Left lung (tissue), 10 donors: ENCODE measurements around the gene SLC7A9. TPM values are rescaled to one million over a fixed set of nuclear protein-coding genes. Genes with fewer than 3 reads are reported as not detected.
A peak's percentile ranks its signal among the peaks of the same experiment; 100 is the strongest.
"Not testable (repeated sequence)": the region's sequence is repeated elsewhere in the genome, so short reads cannot be mapped to it uniquely, and the experiment has no call there.

Source experiments
- ATAC-seq: fragments of 200-7000 bp; cut with Tn5 transposase; one replicate; pipeline ENCODE4 v1.9.1; 2020; ENCODE audit warnings: moderate library complexity
- DNase-seq, 4 donors: peaks; one replicate each; pipeline ENCODE4 v3.0.0-alpha.2; 2013 to 2020
- H3K27ac ChIP-seq, 2 donors: fragments of 200-600 bp; sonication (generic) in 1 of 2; one replicate each; pipeline versions ENCODE4 v1.5.0 to v1.8.0; 2020 to 2021
- H3K27me3 ChIP-seq, 2 donors: fragments of 200-600 bp; sonication (generic) in 1 of 2; one replicate each; pipeline versions ENCODE4 v1.5.0 to v1.8.0; 2020 to 2021
- H3K36me3 ChIP-seq, 2 donors: fragments of 200-600 bp; sonication (generic) in 1 of 2; one replicate each; pipeline versions ENCODE4 v1.5.0 to v1.8.0; 2020 to 2021
- H3K4me1 ChIP-seq, 2 donors: fragments of 200-600 bp; one replicate each; pipeline ENCODE4 v1.8.0; 2021
- H3K4me3 ChIP-seq, 2 donors: fragments of 200-600 bp; sonication (generic) in 1 of 2; one replicate each; pipeline versions ENCODE4 v1.5.0 to v1.8.0; 2020 to 2021; ENCODE audit warnings: mild to moderate bottlenecking in 1 of 2
- H3K9me3 ChIP-seq, 2 donors: fragments of 200-600 bp; sonication (generic) in 1 of 2; one replicate each; pipeline versions ENCODE4 v1.5.0 to v1.8.0; 2020 to 2021
- intact Hi-C, 2 donors: fragments of 100-400 bp; cut with DNase I; formaldehyde crosslinking; loops; one replicate each; pipeline versions ENCODE4 v1.11.2 to v1.14.2; 2022
- polyA plus RNA-seq, 6 donors: library from polyadenylated mRNA; unstranded; fragments of 120-200 nt; gene quantifications; one replicate each; pipeline ENCODE4 v1.2.1, GENCODE V29; 2013; ENCODE audit not compliant: insufficient read length in 6 of 6
- total RNA-seq, 2 donors: library from RNA; stranded (reverse); fragmentation: NEBNext Ultra II Directional; extraction: Animal tissue kit (Norgen Biotek cat#: 25700); gene quantifications; one replicate each; pipeline ENCODE4 v1.2.1, GENCODE V29; 2021
- TF ChIP-seq, protein P1 (sequence below), 2 donors: fragments of 200-600 bp; sonication (generic) in 1 of 2; IDR thresholded peaks; one replicate each; pipeline versions ENCODE4 v1.5.0 to v1.8.0; 2021; ENCODE audit warnings: antibody characterized with exemption in 2 of 2
- donor health status: DM: no; HTN: yes; CAD: no.
- donor health status: DM: no; HTN: no; CAD: no.

SLC7A9 gene
- total and polyA plus RNA-seq, 8 donors = 0.35 to 1.4 (median 0.99) TPM; not detected in 1

DNA sequence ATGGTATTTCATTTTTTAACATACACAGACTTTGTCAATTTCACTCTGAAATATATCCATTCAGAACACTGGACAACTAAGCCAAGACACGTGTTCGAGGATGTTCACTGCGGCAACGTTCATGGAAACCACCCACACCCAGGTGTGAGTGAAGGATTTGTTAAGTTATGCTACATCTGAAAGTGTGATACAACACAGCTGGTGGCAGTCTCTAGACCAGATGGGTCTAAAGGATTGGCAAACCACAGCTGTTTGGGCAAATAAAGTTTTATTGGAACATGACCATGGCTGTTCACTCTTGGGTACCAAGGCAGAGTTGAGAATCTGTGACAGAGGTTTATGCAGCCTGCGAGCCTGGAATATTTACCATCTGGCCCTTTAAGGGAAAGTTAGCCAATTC, 12.0 kb downstream of the SLC7A9 start:
- TF ChIP-seq, protein P1, sequence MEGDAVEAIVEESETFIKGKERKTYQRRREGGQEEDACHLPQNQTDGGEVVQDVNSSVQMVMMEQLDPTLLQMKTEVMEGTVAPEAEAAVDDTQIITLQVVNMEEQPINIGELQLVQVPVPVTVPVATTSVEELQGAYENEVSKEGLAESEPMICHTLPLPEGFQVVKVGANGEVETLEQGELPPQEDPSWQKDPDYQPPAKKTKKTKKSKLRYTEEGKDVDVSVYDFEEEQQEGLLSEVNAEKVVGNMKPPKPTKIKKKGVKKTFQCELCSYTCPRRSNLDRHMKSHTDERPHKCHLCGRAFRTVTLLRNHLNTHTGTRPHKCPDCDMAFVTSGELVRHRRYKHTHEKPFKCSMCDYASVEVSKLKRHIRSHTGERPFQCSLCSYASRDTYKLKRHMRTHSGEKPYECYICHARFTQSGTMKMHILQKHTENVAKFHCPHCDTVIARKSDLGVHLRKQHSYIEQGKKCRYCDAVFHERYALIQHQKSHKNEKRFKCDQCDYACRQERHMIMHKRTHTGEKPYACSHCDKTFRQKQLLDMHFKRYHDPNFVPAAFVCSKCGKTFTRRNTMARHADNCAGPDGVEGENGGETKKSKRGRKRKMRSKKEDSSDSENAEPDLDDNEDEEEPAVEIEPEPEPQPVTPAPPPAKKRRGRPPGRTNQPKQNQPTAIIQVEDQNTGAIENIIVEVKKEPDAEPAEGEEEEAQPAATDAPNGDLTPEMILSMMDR (IDR thresholded peaks at IDR 0.05) = no peak
- peak in 1 of 4 donors; percentile 4 for DNase-seq
- no peaks in the 10 kb centered on the region for H3K4me1 ChIP-seq

DNA sequence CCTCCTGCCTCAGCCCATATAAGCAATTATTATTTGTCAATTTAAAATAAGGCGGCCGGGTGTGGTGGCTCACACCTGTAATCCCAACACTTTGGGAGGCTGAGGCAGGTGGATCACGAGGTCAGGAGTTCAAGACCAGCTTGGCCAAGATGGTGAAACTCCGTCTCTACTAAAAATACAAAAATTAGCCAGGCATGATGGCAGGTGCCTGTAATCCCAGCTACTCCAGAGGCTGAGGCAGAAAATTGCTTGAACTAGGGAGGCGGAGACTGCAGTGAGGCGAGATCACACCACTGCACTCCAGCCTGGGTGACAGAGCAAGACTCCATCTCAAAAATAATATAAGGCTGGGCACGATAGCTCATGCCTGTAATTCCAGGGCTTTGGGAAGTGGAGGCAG, 12.7 kb downstream of the SLC7A9 start:
- H3K27ac ChIP-seq = not testable (repeated sequence)

More for the DNA sequence above, 12.0 kb downstream of the SLC7A9 start:
- Histone ChIP-seq H3K9me3 (no peaks in the 10 kb centered on the region), H3K27me3 (no peaks in the 10 kb centered on the region), H3K4me3 (no peak overlapping the region), H3K36me3 (no peaks in the 10 kb centered on the region), H3K27ac (no peak overlapping the region)
- ATAC-seq = no peak
- intact Hi-C loops = no loop called here

DNA sequence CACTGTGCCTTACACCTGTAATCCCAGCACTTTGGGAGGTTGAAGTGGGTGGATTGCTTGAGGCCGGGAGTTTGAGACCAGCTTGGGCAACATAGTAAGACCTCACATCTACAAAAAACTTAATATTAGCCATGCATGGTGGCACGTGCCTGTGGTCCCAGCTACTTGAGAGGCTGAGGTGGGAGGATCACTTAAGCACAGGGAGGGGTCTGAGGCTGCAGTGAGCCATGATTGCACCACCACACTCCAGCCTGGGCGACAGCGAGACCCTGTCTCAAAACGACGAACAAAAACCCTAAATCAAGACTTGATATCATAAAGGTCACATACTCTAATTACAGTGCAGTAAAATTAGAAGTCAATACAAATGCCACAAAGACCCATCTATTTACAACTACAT, 17.4 kb downstream of the SLC7A9 start:
- no peaks in the 10 kb centered on the region for H3K4me1 ChIP-seq
- no peaks in the 10 kb centered on the region for H3K27me3 ChIP-seq
- H3K9me3 ChIP-seq = no peaks in the 10 kb centered on the region
- no peak overlapping the region for H3K27ac ChIP-seq
- DNase-seq = no peak
- intact Hi-C loops = no loop called here
- H3K36me3 ChIP-seq = no peaks in the 10 kb centered on the region
- TF ChIP-seq, protein P1 (IDR thresholded peaks at IDR 0.05) = no peak
- no peak overlapping the region for H3K4me3 ChIP-seq
- no peak for ATAC-seq

More for the DNA sequence above, 12.7 kb downstream of the SLC7A9 start:
- H3K9me3 ChIP-seq, ATAC-seq, H3K36me3 ChIP-seq, intact Hi-C loops, DNase-seq, H3K4me1 ChIP-seq, H3K4me3 ChIP-seq, H3K27me3 ChIP-seq: not testable (repeated sequence)

DNA sequence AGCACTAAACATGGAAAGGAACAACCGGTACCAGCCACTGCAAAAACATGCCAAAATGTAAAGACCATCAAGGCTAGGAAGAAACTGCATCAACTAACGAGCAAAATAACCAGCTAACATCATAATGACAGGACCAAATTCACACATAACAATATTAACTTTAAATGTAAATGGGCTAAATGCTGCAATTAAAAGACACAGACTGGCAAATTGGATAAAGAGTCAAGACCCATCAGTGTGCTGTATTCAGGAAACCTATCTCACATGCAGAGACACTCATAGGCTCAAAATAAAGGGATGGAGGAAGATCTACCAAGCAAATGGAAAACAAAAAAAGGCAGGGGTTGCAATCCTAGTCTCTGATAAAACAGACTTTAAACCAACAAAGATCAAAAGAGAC, 21.5 kb downstream of the SLC7A9 start:
- H3K27ac ChIP-seq, ATAC-seq: not testable (repeated sequence)

DNA sequence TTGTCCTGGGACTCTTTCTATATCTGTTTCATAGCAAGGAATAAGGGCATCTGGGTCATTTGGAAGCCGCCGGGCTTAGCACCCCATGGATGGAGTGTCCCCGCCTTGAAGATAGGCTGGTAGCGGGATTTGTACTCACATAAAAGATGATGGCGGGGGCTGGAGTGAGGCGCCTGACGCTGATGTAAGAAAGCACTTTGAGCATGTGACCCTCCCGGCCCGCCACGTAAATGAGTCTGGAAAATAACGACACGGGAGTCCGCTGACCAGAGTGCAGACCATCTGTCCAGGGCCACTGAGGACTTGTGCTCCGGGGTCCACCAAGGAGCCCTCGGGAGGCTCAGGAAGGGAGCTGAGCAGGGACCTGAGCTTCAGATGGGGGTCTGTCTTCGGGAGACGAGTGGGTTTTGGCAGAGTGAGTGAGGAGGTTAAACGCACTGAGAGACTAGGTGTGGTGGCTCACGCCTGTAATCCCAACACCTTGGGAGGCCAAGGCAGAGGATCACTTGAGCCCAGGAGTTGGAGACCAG, 25.8 kb downstream of the SLC7A9 start:
- intact Hi-C loops = no loop called here
- Histone ChIP-seq H3K9me3 (peaks cover 0 to 21% of the 10 kb centered on the region in 2 donors), H3K27me3 (no peaks in the 10 kb centered on the region), H3K4me1 (no peaks in the 10 kb centered on the region), H3K4me3 (no peak overlapping the region), H3K27ac (no peak overlapping the region), H3K36me3 (no peaks in the 10 kb centered on the region)
- no peak for DNase-seq
- no peak for ATAC-seq
- TF ChIP-seq, protein P1 (IDR thresholded peaks at IDR 0.05) = no peak

More for the DNA sequence above, 21.5 kb downstream of the SLC7A9 start:
- intact Hi-C loops, H3K9me3 ChIP-seq, H3K27me3 ChIP-seq, H3K36me3 ChIP-seq, DNase-seq, H3K4me1 ChIP-seq, H3K4me3 ChIP-seq: not testable (repeated sequence)

DNA sequence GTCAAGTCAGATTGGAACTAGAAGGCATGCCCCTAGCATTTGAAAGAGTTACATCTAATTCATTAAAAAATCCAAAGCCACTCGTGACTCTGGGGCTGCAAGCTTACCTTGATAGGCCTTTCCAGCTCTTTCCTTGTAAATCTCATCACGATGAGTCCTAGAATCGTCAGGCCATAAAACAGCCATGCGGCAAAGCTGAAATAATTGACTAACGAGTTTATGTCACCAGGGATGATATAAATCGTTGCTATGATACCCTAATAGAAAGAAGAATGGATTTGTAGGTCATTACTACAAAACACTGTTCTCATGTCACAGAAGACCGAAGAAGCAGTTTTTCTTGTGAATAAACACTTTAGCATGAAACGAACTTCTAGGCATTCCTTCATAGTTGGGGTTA, 27.5 kb downstream of the SLC7A9 start:
- DNase-seq (no peak), ATAC-seq (no peak)
- Histone ChIP-seq H3K4me3 (no peak overlapping the region), H3K27ac (no peak overlapping the region), H3K27me3 (no peaks in the 10 kb centered on the region), H3K36me3 (no peaks in the 10 kb centered on the region), H3K9me3 (peaks cover 0 to 21% of the 10 kb centered on the region in 2 donors), H3K4me1 (no peaks in the 10 kb centered on the region)
- TF ChIP-seq, protein P1 (IDR thresholded peaks at IDR 0.05) = no peak
- intact Hi-C loops = no loop called here
